ENCODE results near the gene MDH1B.
A peak's percentile ranks its signal among the peaks of the same experiment; 100 is the strongest.
"Not testable (repeated sequence)": the region's sequence is repeated elsewhere in the genome, so short reads cannot be mapped to it uniquely, and the experiment has no call there.

MDH1B gene

GRCh38 chr2:206766057-206766930 lies 1.2 kb upstream of the MDH1B start:
- no peak for DNase-seq (ENCODE audit: low spot score)

DNA sequence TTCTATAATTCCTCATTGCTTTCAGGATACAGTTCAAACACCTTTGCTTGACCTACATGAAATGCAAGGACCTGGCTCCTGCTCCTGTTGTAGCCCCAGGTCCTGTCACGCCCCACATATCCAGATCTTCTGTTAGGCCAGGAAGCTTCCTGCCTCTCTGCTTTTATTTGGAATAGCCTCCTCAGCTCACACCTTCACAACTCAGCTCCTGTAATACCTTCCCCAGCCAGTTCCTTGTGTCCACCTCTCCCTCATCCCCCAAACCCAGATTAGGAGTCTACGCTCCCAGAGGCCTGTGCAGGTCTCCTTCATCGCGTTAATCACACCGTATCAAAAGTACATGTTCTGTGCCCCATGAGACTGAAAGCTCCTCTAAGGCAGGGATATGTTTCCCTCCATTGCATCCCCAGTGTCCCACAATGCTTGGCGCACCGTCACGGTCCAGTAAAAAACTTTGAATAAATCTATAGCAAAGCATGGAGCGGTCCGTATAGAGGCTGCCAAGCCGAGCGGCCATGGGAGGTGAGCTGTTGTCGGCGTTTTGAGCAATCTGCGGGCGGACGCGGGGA lies 371 bp downstream of the MDH1B start:
- DNase-seq (ENCODE audit: low spot score), result no peak

- DNase-seq (ENCODE audit: low spot score), result no peak
Measured at GRCh38 chr2:206756816-206757215, 8.3 kb downstream of the MDH1B start.

- DNase-seq (ENCODE audit: low spot score), result no peak
Measured at GRCh38 chr2:206740800-206741199, 24.3 kb downstream of the MDH1B start.

DNA sequence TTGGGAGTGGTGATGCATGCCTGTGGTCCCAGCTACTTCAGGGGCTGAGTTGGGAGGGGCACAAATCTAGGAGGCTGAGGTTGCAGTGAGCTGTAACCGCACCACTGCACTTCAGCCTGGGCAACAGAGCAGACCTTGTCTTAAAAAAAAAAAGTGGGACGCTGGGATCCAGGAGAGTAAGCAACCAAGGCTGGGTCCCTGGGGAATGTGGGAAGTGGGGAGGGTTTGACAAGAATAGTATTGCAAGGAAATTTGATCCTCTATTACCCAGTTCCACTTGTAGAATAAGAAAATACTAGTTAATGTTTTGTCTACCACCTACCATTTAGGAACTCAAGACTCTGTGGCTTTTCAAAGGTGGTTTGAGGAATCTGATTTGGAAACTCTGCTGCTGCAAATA lies 25.9 kb downstream of the MDH1B start:
- DNase-seq (ENCODE audit: low spot score), result no peak

- no peak for DNase-seq (ENCODE audit: low spot score)
Measured at GRCh38 chr2:206736935-206737334, 28.2 kb downstream of the MDH1B start.

DNA sequence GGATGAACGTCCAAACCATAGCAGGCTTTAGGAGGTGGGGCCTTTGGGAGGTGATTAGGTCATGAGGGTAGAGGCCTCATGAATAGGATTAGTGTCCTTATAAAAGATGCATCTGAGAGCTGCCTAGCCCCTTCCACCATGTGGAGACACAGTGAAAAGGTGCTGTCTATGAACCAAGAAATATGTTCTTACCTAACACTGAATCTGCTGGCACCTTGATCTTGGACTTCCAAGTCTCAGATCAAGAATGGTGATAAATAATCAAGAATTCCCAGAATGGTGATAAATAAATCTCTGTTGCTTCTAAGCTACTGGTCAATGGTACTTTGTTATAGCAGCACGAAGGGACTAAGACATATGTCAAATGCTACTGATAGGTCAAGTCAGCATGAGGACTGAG lies 31.8 kb downstream of the MDH1B start:
- no peak for DNase-seq (ENCODE audit: low spot score)

DNA sequence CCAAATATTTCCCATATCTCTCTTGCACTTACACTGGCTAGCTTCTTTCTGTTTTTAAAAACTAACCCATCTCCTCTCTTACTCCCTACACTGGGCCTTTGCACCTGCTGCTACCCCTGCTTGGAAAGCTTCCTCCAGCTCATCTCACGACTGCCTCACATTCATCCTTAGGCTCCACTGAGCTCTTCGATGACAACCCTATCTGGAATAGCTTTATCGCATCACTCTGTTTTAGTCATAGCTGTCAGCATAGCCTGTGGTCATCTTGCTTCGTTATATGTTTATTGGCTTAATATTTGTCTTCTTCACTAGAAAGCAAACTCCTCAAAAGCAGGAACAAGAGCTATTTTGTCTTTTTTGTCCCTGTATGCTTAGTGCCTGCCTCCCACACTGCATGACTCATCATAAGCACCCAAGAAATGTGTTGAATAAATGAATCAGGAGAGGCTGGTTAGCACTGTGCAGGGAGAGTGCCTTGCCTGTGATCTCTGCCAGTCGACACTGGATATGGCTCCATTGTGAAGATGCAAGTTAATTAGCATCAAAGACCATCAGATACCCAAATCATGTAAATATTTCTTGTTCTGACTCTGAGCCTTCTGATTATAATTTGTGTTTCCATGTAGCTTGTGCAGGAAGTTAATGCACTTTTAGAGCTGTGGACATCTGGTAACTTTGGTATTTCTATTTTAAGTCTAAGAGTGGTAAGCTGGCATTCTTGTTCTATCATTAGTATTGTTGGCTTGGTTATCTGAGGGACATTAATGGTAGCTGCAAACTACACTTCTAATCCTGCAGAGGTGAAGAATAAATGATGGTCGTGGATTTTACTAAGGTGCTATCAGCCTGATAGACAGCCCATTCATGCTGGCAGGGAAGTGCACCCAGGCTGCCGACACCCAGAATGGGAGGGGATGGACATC lies 36.6 kb downstream of the MDH1B start:
- DNase-seq (ENCODE audit: low spot score), result peak; percentile 89

DNA sequence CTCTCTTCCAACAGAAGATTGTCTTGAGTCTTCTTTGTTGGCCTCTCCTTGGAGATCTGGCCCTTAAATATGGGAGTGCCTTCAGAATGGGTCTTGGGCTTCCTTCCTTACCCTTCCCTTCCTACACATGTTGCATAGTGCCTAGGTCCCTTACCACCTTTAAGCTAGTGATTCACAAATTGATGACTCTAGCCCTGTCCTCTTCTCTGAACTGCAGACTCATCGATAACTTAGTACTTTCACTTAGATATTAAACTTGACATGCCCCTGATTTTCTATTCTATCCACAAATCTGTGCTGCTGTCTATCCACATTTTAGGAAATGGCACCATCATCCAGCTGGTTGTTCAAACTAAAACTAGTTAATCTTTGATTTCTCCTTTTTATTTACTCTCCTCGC lies 37.8 kb downstream of the MDH1B start:
- no peak for DNase-seq (ENCODE audit: low spot score)

DNA sequence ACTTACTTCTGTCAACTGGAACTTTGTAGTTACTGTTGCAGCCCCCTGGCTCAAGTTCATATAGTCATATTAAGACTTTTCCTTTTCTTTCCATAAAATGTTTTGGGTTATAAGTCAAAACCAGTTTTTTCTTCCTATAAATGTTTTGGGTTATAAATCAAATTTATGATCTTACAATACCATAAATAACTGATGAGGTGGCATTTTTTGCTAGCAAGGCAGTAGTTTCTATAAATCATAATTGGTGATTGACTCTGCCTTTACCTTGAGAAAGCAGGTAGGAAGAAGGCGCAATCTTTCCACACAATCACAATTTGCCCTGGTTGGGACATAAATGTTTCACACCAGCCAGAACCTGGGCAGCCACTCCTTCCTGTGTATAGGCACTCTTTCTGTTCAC lies 41.8 kb downstream of the MDH1B start:
- no peak for DNase-seq (ENCODE audit: low spot score)

- no peak for DNase-seq (ENCODE audit: low spot score)
Measured at GRCh38 chr2:206721256-206721920, 43.7 kb downstream of the MDH1B start.

DNA sequence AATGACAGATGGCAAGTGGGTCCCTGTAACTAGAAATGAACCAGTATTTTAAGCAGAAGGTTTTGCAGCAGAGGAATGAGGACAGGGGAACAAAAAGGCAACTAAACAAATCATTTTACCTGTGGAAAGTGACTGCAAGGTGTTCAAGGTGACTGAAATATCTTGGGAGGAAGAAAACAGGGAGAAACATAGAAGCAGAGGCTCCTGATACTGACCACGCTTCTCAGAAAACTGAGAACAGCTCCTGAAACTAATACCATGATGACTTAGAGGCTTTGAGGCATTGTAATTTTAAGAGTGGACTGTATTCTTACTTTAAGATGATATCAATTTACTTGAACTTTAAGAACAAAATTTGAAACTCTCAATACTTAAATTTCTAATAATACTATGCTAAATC lies 46.8 kb downstream of the MDH1B start, which contains the start of gene DYTN:
Gene DYTN, minus strand, starts transcription at position 101 of the 400 bp plus-strand sequence. CDS start 117 bp downstream, outside the sequence.
- no peak for DNase-seq (ENCODE audit: low spot score)

- no peak for DNase-seq (ENCODE audit: low spot score)
Measured at GRCh38 chr2:206716623-206717022, 48.5 kb downstream of the MDH1B start.

DNA sequence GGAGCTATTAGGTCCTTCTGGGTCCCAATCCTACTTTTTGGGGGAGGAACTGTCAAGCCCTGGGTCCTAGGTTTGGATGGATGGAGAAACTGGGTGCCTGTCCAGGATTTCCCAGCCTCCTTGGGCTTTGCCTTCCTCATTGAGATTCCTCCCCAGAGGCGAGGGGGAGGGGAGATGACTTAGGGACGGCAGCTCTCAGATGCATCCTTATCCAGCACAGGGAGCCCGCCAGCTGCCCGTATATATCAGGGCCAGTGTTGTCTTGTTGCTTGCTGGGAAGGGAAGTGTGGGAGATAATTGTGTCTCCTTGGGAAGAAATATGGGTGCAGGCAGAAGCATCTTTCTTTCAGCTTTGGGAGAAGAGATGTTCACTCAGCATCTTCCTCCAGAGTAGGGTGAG lies 49.9 kb downstream of the MDH1B start:
- DNase-seq (ENCODE audit: low spot score), result not testable (repeated sequence)

DNA sequence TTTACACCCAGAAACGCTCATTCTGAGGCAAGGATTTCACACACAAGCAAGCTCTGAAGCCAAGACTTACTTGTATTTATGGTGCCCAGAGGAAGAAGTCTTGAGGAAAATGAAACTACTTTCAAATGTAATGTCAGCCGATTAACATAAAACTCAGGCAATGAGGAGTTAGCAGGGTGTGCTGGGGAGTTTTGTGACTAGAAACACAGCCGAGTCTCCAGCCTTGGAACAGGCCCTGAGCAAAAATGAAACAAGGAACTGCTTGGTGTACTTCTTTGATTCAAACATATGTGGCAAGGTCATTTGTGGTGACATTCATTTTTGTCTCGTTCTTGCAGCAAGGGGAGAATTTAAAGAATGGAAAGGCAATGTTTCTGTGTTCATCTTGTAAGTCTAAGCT lies 51.4 kb downstream of the MDH1B start:
- no peak for DNase-seq (ENCODE audit: low spot score)

- no peak for DNase-seq (ENCODE audit: low spot score)
Measured at GRCh38 chr2:206708286-206708685, 56.8 kb downstream of the MDH1B start.

- DNase-seq (ENCODE audit: low spot score), result no peak
Measured at GRCh38 chr2:206707164-206707701, 57.9 kb downstream of the MDH1B start.

GRCh38 chr2:206701952-206702605 lies 63.0 kb downstream of the MDH1B start:
- no peak for DNase-seq (ENCODE audit: low spot score)

- DNase-seq (ENCODE audit: low spot score), result no peak
Measured at GRCh38 chr2:206700156-206700555, 65.0 kb downstream of the MDH1B start.

DNA sequence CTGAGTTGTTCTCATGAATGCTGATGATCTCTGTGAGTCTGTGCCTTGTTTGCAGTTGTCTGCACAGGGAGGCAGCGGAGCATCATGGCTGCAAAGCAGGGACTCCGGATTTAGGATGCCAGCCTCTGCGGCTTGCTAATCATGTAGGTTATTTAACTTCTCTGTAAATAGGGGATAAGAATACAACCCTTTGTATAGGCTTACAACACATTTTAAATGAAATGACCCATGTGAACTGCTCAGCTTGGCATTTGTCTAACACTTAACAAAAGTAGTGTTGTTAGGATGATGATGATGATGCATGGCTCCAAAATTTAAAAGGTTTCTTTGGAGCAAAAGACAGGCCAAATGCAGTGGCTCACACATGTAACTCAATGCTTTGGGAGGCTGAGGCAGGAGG lies 66.3 kb downstream of the MDH1B start:
- DNase-seq (ENCODE audit: low spot score), result peak; percentile 31

- no peak for DNase-seq (ENCODE audit: low spot score)
Measured at GRCh38 chr2:206696910-206697309, 68.2 kb downstream of the MDH1B start.

All from COLO829 (cell line).